K562 (cell line): ENCODE data around the gene DGKB. TPM values are rescaled to one million over a fixed set of nuclear protein-coding genes. Genes with fewer than 3 reads are reported as not detected.

ENCODE experiments used
- ATAC-seq: fragments of 200-7000 bp; cut with Tn5 transposase; 3 replicates; pipeline ENCODE4 v1.9.1; 2020; ENCODE audit warnings: moderate library complexity
- BruUV-seq: library from RNA; stranded (reverse); fragments of 400-500 nt; replicated peaks from 2 replicates; lab custom pipeline; 2021; lab: Mats Ljungman, UMichigan
- CTCF ChIA-PET: fragments of 300-600 bp; formaldehyde crosslinking; extraction: SDS; loops from one replicate; lab custom pipeline; 2021; ENCODE audit warnings: low intra/inter-chr PET ratio; lab: Yijun Ruan, JAX
- POLR2A ChIA-PET: fragments of 300-600, 350-650 bp; sonication (Branson Sonifier 250); formaldehyde crosslinking; extraction: SDS; loops from one replicate; lab custom pipeline; 2021; ENCODE audit warnings: antibody characterized with exemption, inconsistent platforms; lab: Yijun Ruan, JAX
- DNase-seq, 4 experiments: peaks; one replicate each; pipeline versions ENCODE4 v3.0.0 to v3.0.0-alpha.2; 2011 to 2018; ENCODE audit warnings: low spot score in 3 of 4, mixed read lengths in 3 of 4; ENCODE audit errors: extremely low read depth in 1 of 4
- FAIRE-seq: peaks from 2 replicates; lab custom pipeline; 2011; peaks lifted over from hg19 to GRCh38; lab: Jason Lieb, UNC
- H2AFZ ChIP-seq: 2 replicates; pipeline ENCODE4 v1.6.0; 2011; ENCODE audit warnings: low read depth, low read length, control low read depth, inconsistent platforms
- H3K27ac ChIP-seq: fragments of 200-600 bp; 3 replicates; pipeline ENCODE4 v1.8.0; 2011; ENCODE audit warnings: low read depth, mild to moderate bottlenecking, control low read depth, inconsistent platforms, low read length, moderate library complexity, mixed read lengths; ENCODE audit errors: extremely low read depth
- H3K27me3 ChIP-seq, 2 experiments: fragments of 300-600 bp in 1 of 2; 2 replicates in 1 of 2; 3 replicates in 1 of 2; pipeline versions ENCODE4 v1.6.0 to v1.8.0; 2011; ENCODE audit warnings: inconsistent platforms in 2 of 2, low read length in 2 of 2, mild to moderate bottlenecking in 1 of 2, mixed read lengths in 1 of 2, moderate library complexity in 1 of 2; ENCODE audit not compliant: control insufficient read depth in 2 of 2, insufficient read depth in 2 of 2
- H3K36me3 ChIP-seq: fragments of 300-600 bp; 3 replicates; pipeline ENCODE4 v1.8.0; 2011; ENCODE audit warnings: mild to moderate bottlenecking, low read length, inconsistent platforms; ENCODE audit not compliant: control insufficient read depth, insufficient read depth
- H3K4me1 ChIP-seq, 2 experiments: fragments of 200-600 bp in 1 of 2; replicated peaks in 1 of 2; 2 replicates in 1 of 2; 3 replicates in 1 of 2; pipeline versions ENCODE4 v1.5.1 to v1.8.0; 2011; ENCODE audit warnings: inconsistent platforms in 2 of 2, low read length in 2 of 2, mild to moderate bottlenecking in 1 of 2, mixed read lengths in 1 of 2, moderate library complexity in 1 of 2; ENCODE audit not compliant: control insufficient read depth in 2 of 2, insufficient read depth in 2 of 2
- H3K4me2 ChIP-seq: 2 replicates; pipeline ENCODE4 v1.6.1; 2011; ENCODE audit warnings: low read length, control low read depth, inconsistent platforms, mixed read lengths; ENCODE audit not compliant: insufficient read depth
- H3K4me3 ChIP-seq: fragments of 200-600 bp; sonication (generic), shearing (Covaris generic); 2 replicates; pipeline ENCODE4 v1.5.1; 2016; ENCODE audit warnings: control low read depth, inconsistent platforms
- H3K79me2 ChIP-seq: fragments of 200-600 bp; 3 replicates; pipeline ENCODE4 v1.8.0; 2011; ENCODE audit warnings: low read length, inconsistent platforms; ENCODE audit not compliant: control insufficient read depth, insufficient read depth
- H3K9ac ChIP-seq, 2 experiments: 2 replicates each; pipeline versions ENCODE4 v1.6.0 to v1.6.1; 2011; ENCODE audit warnings: low read depth in 2 of 2, low read length in 2 of 2, control low read depth in 1 of 2, inconsistent platforms in 1 of 2, mild to moderate bottlenecking in 1 of 2, mixed read lengths in 1 of 2; ENCODE audit not compliant: insufficient read depth in 1 of 2
- H3K9me1 ChIP-seq: one replicate; pipeline ENCODE4 v1.6.0; 2011; ENCODE audit warnings: inconsistent platforms, mild to moderate bottlenecking, low read length, moderate library complexity; ENCODE audit not compliant: control insufficient read depth, insufficient read depth
- H3K9me3 ChIP-seq: replicated peaks from 2 replicates; pipeline ENCODE4 v1.5.1; 2011; ENCODE audit warnings: low read depth, low read length, inconsistent platforms; ENCODE audit not compliant: control insufficient read depth, insufficient read depth
- H4K20me1 ChIP-seq: replicated peaks from 2 replicates; pipeline ENCODE4 v1.6.1; 2011; ENCODE audit warnings: low read length, inconsistent platforms, mixed read lengths; ENCODE audit not compliant: control insufficient read depth, insufficient read depth
- CGGBP1 ChIP-seq: fragments of 250-450 bp; sonication (Bioruptor Pico); IDR thresholded peaks from 2 replicates; pipeline ENCODE4 v1.9.0; 2021; ENCODE audit warnings: mild to moderate bottlenecking
- ETV5 ChIP-seq: sonication (generic); formaldehyde crosslinking; IDR thresholded peaks from 2 replicates; pipeline ENCODE4 v1.4.0; 2020; ENCODE audit warnings: low read depth, mild to moderate bottlenecking, missing genetic modification reagents
- MEIS2 ChIP-seq: fragments of 450-650 bp; IDR thresholded peaks from 2 replicates; pipeline ENCODE4 v1.6.1; 2014; ENCODE audit warnings: mild to moderate bottlenecking; ENCODE audit not compliant: partially characterized antibody
- NCOA1 ChIP-seq: fragments of 450-650 bp; IDR thresholded peaks from 2 replicates; pipeline ENCODE4 v1.6.1; 2016; ENCODE audit warnings: low read depth
- NFIX ChIP-seq: fragments of 250-450 bp; sonication (Bioruptor Pico); IDR thresholded peaks from 2 replicates; pipeline ENCODE4 v1.4.0; 2020; ENCODE audit warnings: low read depth, mild to moderate bottlenecking, moderate library complexity
- PPARD ChIP-seq: fragments of 250-450 bp; sonication (Bioruptor Pico); IDR thresholded peaks from 2 replicates; pipeline ENCODE4 v1.8.0; 2022; ENCODE audit warnings: inconsistent platforms, mild to moderate bottlenecking, moderate library complexity
- SMAD1 ChIP-seq: fragments of 150-350 bp; IDR thresholded peaks from 2 replicates; pipeline ENCODE4 v1.6.1; 2014; ENCODE audit warnings: low read length, low read depth; ENCODE audit not compliant: partially characterized antibody
- SRSF3 ChIP-seq: fragments of 200-400 bp; formaldehyde crosslinking; IDR thresholded peaks from 2 replicates; pipeline ENCODE4 v1.6.1; 2016; ENCODE audit warnings: mild to moderate bottlenecking, low read length, moderate library complexity; ENCODE audit not compliant: insufficient read depth
- ZHX1 ChIP-seq: fragments of 150-350 bp; conservative IDR thresholded peaks from 2 replicates; pipeline ENCODE4 v1.6.1; 2014; ENCODE audit warnings: low read length
- ZNF174 ChIP-seq: fragments of 250-450 bp; sonication (Bioruptor Pico); IDR thresholded peaks from 2 replicates; pipeline ENCODE4 v1.4.0; 2020; ENCODE audit warnings: mild to moderate bottlenecking
- ZNF212 ChIP-seq: fragments of 450-650 bp; formaldehyde crosslinking; IDR thresholded peaks from 2 replicates; pipeline ENCODE4 v1.4.0; 2020; ENCODE audit warnings: mild to moderate bottlenecking
- ZNF583 ChIP-seq: fragments of 250-450 bp; sonication (Bioruptor Pico); IDR thresholded peaks from 2 replicates; pipeline ENCODE4 v1.4.0; 2020
- WGBS: fragments of 100-300 bp; shearing (Covaris generic); methylation state at CpG from one replicate; pipeline ENCODE4 v1.1.6; 2016; ENCODE audit warnings: low coverage, mixed read lengths; ENCODE audit not compliant: insufficient coverage; ENCODE audit errors: missing lambda C conversion rate; 5-methylcytosine and 5-hydroxymethylcytosine counted together
- in situ Hi-C: fragments of 300-500 bp; cut with MboI; formaldehyde crosslinking; loops from 4 replicates; pipeline ENCODE4 v1.15.0; 2018; ENCODE audit warnings: inconsistent platforms, mixed read lengths
- intact Hi-C: fragments of 100-400 bp; cut with micrococcal nuclease; formaldehyde crosslinking; loops from 2 replicates; pipeline ENCODE4 v1.14.2; 2022
- polyA plus RNA-seq, 8 experiments: library from polyadenylated mRNA; depleted of rRNA in 4 of 8; stranded (reverse) in 5 of 8; unstranded in 3 of 8; fragments of >200 nt; fragmentation: Nextera tagmentation in 2 of 8; fragmentation: Illumina TruSeq in 1 of 8; extraction: Ambion mirVana in 2 of 8; extraction: Trizol in 1 of 8; gene quantifications; 2 replicates each; pipeline versions ENCODE4 v1.2.1 to v1.2.3, GENCODE V29; 2011 to 2014; ENCODE audit warnings: inconsistent platforms in 1 of 8, missing spikeins in 1 of 8
- total RNA-seq, 7 experiments: library from RNA; depleted of rRNA in 6 of 7; stranded (reverse); fragments of >200 nt in 6 of 7; fragmentation: Illumina TruSeq in 2 of 7; extraction: Trizol in 2 of 7; gene quantifications; 2 replicates each; pipeline versions ENCODE4 v1.2.1 to v1.2.3, GENCODE V29; 2011 to 2021; ENCODE audit warnings: low replicate concordance in 1 of 7
- TF ChIP-seq, protein P1 (sequence below): fragments of 200-800 bp; sonication (Bioruptor generic); IDR thresholded peaks from 2 replicates; pipeline ENCODE4 v1.6.1; 2016; ENCODE audit warnings: missing genetic modification characterization, missing compliant biosample characterization

Gene DGKB
- total and polyA plus RNA-seq, 9 of the 15 experiments (the other 6 are each of a cell fraction or from before 2014, with no cell fraction given), result 0.01 TPM; not detected in 8

DNA sequence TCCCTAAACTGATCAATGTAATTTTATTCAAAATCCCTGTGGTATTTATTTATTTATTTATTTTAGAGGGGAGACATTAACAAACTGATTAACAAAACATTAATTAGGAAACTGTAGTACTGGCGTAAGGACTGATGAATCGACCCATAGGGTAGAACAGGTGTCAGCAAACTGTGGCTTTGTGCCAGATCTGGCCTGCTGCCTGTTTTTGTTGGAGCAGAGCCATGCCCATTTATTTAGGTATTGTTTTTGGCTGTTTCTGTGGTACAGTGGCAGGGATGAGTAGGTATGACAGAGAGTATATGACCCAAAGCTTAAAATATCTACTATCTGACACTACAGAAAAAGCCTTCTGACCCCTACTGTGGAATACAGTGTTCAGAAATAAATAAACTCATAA is 580.6 kb downstream of the DGKB start:
- in situ Hi-C loops, result no loop called here

More for the DNA sequence above, 580.6 kb downstream of the DGKB start:
- H3K4me3 ChIP-seq, result no peak overlapping the region
- H3K36me3 ChIP-seq, result no peaks in the 10 kb centered on the region
- H2AFZ ChIP-seq, result no peak overlapping the region
- ChIA-PET CTCF (no interaction called here), POLR2A (no interaction called here)
- intact Hi-C loops, result no loop called here
- DNase-seq (no peak), ATAC-seq (no peak), FAIRE-seq (no peak)
- no peaks in the 10 kb centered on the region for H3K9me1 ChIP-seq
- H3K9me3 ChIP-seq, result no peaks in the 10 kb centered on the region
- no peak overlapping the region for H3K4me2 ChIP-seq
- H3K9ac ChIP-seq, result no peak overlapping the region
- no peaks in the 10 kb centered on the region for H3K79me2 ChIP-seq
- no peaks in the 10 kb centered on the region for H4K20me1 ChIP-seq
- no peaks in the 10 kb centered on the region for H3K27me3 ChIP-seq
- 0% methylated on average over 2 of the region's 2 CpGs for WGBS
- TF ChIP-seq PPARD (CRISPR knock-in tag) (no peak), NFIX (CRISPR knock-in tag) (no peak), CGGBP1 (CRISPR knock-in tag) (no peak), SRSF3 (no peak), ZHX1 (no peak), SMAD1 (no peak), MEIS2 (no peak), ZNF583 (CRISPR knock-in tag) (no peak), NCOA1 (no peak), ETV5 (CRISPR knock-in tag) (no peak), ZNF212 (CRISPR knock-in tag) (no peak), ZNF174 (CRISPR knock-in tag) (no peak)
- TF ChIP-seq, protein P1, sequence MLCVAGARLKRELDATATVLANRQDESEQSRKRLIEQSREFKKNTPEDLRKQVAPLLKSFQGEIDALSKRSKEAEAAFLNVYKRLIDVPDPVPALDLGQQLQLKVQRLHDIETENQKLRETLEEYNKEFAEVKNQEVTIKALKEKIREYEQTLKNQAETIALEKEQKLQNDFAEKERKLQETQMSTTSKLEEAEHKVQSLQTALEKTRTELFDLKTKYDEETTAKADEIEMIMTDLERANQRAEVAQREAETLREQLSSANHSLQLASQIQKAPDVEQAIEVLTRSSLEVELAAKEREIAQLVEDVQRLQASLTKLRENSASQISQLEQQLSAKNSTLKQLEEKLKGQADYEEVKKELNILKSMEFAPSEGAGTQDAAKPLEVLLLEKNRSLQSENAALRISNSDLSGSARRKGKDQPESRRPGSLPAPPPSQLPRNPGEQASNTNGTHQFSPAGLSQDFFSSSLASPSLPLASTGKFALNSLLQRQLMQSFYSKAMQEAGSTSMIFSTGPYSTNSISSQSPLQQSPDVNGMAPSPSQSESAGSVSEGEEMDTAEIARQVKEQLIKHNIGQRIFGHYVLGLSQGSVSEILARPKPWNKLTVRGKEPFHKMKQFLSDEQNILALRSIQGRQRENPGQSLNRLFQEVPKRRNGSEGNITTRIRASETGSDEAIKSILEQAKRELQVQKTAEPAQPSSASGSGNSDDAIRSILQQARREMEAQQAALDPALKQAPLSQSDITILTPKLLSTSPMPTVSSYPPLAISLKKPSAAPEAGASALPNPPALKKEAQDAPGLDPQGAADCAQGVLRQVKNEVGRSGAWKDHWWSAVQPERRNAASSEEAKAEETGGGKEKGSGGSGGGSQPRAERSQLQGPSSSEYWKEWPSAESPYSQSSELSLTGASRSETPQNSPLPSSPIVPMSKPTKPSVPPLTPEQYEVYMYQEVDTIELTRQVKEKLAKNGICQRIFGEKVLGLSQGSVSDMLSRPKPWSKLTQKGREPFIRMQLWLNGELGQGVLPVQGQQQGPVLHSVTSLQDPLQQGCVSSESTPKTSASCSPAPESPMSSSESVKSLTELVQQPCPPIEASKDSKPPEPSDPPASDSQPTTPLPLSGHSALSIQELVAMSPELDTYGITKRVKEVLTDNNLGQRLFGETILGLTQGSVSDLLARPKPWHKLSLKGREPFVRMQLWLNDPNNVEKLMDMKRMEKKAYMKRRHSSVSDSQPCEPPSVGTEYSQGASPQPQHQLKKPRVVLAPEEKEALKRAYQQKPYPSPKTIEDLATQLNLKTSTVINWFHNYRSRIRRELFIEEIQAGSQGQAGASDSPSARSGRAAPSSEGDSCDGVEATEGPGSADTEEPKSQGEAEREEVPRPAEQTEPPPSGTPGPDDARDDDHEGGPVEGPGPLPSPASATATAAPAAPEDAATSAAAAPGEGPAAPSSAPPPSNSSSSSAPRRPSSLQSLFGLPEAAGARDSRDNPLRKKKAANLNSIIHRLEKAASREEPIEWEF (CRISPR knock-in tag), result no peak
- BruUV-seq, result no TSS peak
- no peak overlapping the region for H3K27ac ChIP-seq
- no peaks in the 10 kb centered on the region for H3K4me1 ChIP-seq
